Mesothelial cell of epicardium (in vitro differentiated cells): Measurements from ENCODE around the gene COL16A1. TPM values are rescaled to one million over a fixed set of nuclear protein-coding genes. Genes with fewer than 3 reads are reported as not detected.

Experiments
- DNase-seq, 2 experiments: peaks; one replicate each; pipeline ENCODE4 v3.0.0; 2021; ENCODE audit warnings: low spot score in 2 of 2; ENCODE audit not compliant: unreplicated experiment in 2 of 2
- H3K27ac Mint-ChIP-seq: 2 replicates; pipeline ENCODE4 v1.8.0; 2021; ENCODE audit warnings: mixed read lengths
- H3K27me3 Mint-ChIP-seq: 2 replicates; pipeline ENCODE4 v1.8.0; 2021; ENCODE audit warnings: low read depth, mixed read lengths
- H3K36me3 Mint-ChIP-seq: 2 replicates; pipeline ENCODE4 v1.8.0; 2021; ENCODE audit warnings: mixed read lengths
- H3K4me1 Mint-ChIP-seq: 2 replicates; pipeline ENCODE4 v1.8.0; 2021; ENCODE audit warnings: mixed read lengths
- H3K4me3 Mint-ChIP-seq: 2 replicates; pipeline ENCODE4 v1.8.0; 2021; ENCODE audit warnings: mild to moderate bottlenecking, moderate library complexity, mixed read lengths
- H3K9me3 Mint-ChIP-seq: 2 replicates; pipeline ENCODE4 v1.8.0; 2021; ENCODE audit warnings: mixed read lengths
- total RNA-seq: library from RNA; stranded (reverse); gene quantifications from 3 replicates; pipeline ENCODE4 v1.2.1, GENCODE V29; 2021
- TF ChIP-seq, protein P1 (sequence below): fragments of 200-600 bp; sonication (generic); IDR thresholded peaks from one replicate; pipeline ENCODE4 v1.5.0; 2021; ENCODE audit warnings: antibody characterized with exemption; ENCODE audit not compliant: unreplicated experiment

The COL16A1 gene
- total RNA-seq, 1 donor from 2014 or later, result 389 TPM

DNA sequence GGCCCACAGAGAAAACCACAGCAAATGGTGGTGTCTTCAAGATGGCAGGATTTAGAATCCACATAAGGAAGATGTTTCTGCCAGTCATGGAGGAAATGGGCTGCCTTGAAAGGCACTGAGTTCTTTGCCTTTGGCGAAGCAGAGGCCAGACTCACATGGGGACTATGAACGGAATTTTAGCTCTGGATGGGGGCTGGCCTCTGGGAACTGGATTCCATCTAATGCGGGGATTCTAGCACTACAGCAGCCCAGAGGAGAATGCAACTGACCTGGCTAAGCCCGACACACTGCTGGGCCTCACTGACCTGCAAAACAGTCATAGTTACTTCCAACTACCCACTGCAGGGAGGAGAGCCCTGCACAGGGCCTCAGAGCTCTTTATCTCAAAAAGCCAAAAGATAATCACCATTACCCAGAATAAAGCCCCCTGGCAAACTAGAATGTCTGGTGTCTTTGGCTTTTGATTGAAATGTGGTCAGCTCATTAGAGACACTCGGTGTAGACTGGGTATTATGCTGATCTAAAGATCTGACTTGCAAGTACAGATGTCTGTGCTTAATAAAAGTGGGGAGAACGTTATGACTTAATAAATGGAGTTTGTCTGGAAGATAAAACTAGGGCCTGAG lies 74.8 kb downstream of the COL16A1 start:
- Mint-ChIP-seq H3K4me1 (peaks cover 35% of the 10 kb centered on the region), H3K4me3 (no peak overlapping the region), H3K27me3 (no peaks in the 10 kb centered on the region), H3K9me3 (no peaks in the 10 kb centered on the region), H3K27ac (peak overlapping the region; percentile 44), H3K36me3 (peaks cover 9% of the 10 kb centered on the region)
- no peak for DNase-seq
- TF ChIP-seq, protein P1, sequence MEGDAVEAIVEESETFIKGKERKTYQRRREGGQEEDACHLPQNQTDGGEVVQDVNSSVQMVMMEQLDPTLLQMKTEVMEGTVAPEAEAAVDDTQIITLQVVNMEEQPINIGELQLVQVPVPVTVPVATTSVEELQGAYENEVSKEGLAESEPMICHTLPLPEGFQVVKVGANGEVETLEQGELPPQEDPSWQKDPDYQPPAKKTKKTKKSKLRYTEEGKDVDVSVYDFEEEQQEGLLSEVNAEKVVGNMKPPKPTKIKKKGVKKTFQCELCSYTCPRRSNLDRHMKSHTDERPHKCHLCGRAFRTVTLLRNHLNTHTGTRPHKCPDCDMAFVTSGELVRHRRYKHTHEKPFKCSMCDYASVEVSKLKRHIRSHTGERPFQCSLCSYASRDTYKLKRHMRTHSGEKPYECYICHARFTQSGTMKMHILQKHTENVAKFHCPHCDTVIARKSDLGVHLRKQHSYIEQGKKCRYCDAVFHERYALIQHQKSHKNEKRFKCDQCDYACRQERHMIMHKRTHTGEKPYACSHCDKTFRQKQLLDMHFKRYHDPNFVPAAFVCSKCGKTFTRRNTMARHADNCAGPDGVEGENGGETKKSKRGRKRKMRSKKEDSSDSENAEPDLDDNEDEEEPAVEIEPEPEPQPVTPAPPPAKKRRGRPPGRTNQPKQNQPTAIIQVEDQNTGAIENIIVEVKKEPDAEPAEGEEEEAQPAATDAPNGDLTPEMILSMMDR, result no peak

DNA sequence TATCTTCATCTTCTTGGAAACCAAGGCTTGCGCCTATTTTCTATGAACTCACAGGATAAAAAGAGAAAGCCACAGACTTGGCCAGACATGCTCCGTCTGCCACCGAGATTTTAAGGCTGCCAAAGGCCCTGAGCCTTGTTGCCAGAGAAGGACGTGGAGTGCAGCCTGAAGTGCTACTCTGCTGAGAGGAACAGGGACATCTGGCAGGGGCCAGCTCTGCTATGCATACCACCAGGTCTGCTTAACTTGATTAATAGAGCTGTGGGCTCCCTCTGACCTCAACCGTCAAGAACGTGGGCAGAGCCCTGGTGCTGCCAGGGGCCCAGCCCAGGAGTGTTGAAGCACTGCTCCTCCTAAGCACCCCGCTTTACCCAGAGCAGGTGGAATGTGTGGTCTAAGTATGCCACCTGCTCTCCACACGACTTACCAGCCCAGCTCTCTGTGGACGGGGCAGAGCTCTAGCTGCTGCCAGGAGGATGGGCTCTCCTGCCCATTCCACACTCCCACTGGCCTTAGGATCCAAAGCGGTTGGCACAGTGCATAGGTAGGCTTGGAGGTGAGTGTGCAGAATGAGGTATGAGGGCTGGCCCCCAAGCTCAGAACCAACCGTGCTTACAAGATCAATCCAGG lies 75.8 kb downstream of the COL16A1 start:
- no peak for DNase-seq
- Mint-ChIP-seq H3K4me3 (no peak overlapping the region), H3K4me1 (peaks cover 35% of the 10 kb centered on the region), H3K9me3 (no peaks in the 10 kb centered on the region), H3K27me3 (no peaks in the 10 kb centered on the region), H3K27ac (peak overlapping the region; percentile 67), H3K36me3 (peaks cover 9% of the 10 kb centered on the region)
- TF ChIP-seq, protein P1, result no peak

DNA sequence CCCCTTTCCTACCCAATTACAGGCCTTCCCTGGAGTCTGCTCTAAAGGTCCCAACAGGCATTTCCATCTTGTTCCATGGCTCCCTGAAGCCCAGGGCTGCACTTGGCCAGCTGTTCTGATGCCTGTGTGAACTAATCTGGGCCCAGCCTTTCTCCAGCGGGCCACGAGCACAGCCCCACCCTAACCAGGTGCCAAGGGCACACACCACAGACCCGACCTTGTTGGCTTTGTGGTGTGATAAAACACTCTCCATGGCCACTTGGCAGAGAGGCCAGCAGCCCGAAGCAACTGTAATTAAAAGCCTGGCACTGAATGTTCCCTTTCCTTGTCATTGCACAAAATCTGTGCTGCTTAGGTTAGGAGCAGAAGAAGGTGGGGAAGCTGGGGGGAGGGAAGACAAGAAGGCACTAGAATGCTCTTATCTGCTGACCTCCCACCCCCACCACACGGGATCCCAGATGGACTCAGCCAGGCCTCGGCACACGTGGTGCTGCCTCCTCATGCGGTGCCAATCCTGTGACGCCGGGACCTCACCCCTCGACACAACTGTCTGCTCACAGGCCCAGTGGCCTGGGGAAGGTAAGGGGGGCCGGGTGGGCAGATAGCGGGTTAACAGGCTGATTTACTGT lies 76.4 kb downstream of the COL16A1 start:
- Mint-ChIP-seq H3K36me3 (peaks cover 9% of the 10 kb centered on the region), H3K9me3 (no peaks in the 10 kb centered on the region), H3K4me3 (no peak overlapping the region), H3K27ac (peak overlapping the region; percentile 67), H3K4me1 (peaks cover 35% of the 10 kb centered on the region), H3K27me3 (no peaks in the 10 kb centered on the region)
- DNase-seq, result no peak
- TF ChIP-seq, protein P1, result no peak

DNA sequence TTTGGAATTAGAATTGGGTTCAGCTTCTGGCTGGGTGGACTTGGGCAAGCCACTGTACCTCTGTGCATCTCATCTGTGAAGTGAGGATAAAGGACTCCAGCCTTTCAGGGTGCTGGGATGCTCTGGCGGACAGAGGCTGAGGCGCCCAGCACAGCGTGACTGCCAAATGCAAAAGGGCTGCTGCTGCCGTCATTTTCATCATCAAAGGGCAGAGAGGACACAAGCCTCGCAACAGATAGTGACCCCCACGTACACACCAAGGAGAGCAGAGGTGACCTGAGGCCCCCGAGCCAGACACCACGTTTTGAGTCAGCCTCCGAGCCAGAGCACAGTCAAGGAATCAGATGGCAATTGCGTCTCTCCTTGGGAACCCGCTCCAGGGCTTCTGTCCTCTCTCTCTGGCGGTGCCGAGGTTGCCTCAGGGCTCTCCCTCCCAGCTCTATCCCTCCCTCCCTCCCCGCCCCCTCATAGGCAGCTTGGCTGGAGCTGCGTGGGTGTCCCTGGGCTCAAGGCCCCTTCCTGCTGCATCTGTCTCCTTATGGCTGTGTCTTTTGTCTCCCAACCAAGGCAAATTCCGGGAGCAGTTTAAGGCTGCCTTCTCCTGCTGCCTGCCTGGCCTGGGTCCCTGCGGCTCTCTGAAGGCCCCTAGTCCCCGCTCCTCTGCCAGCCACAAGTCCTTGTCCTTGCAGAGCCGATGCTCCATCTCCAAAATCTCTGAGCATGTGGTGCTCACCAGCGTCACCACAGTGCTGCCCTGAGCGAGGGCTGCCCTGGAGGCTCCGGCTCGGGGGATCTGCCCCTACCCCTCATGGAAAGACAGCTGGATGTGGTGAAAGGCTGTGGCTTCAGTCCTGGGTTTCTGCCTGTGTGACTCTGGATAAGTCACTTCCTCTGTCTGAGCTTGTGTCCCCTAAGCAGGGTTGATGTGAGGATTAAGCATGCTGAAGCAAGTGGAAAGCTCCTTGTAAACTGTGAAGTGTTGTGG lies 77.3 kb downstream of the COL16A1 start:
- no peaks in the 10 kb centered on the region for H3K9me3 Mint-ChIP-seq
- TF ChIP-seq, protein P1, result no peak
- H3K4me1 Mint-ChIP-seq, result peaks cover 35% of the 10 kb centered on the region
- no peak overlapping the region for H3K4me3 Mint-ChIP-seq
- no peaks in the 10 kb centered on the region for H3K27me3 Mint-ChIP-seq
- H3K36me3 Mint-ChIP-seq, result peaks cover 7% of the 10 kb centered on the region
- DNase-seq, result no peak
- H3K27ac Mint-ChIP-seq, result peak overlapping the region; percentile 31

DNA sequence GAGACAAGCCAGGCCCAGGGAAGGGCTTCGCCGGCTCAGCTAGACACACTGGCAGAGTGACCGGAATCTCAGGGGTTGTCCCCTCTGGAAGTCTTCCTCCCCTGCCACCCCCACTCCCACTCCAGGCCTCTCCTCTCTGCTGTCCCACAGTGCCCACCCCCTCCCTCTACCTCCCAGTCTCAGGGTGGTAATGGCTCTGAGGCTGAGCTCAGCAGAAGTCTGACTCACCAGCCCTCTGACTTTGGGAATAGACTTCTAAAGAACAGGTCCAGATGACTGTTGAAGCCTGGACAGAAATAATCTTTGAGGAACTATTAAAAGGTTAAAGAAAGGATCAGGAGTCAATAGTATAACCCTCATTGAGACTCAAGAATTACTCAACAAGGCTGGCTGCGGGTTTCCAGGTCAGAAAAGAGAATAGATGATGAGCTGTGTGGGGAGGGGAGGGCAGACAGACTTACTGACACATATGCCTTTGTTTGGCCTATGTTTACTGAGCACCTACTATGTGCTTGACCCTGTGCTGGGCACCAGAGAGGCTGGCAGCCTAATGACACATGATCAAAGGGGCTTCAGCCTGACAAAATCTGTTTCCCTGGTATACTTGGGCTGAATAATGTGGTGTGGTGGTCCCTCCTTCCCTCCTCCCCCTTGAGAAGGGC lies 78.1 kb downstream of the COL16A1 start:
- no peaks in the 10 kb centered on the region for H3K9me3 Mint-ChIP-seq
- peaks cover 7% of the 10 kb centered on the region for H3K36me3 Mint-ChIP-seq
- H3K4me3 Mint-ChIP-seq, result no peak overlapping the region
- no peaks in the 10 kb centered on the region for H3K27me3 Mint-ChIP-seq
- TF ChIP-seq, protein P1, result no peak
- no peak overlapping the region for H3K27ac Mint-ChIP-seq
- no peak for DNase-seq
- H3K4me1 Mint-ChIP-seq, result peaks cover 35% of the 10 kb centered on the region
